SIG-M5 treated with dmso at 0.1 percent for 504 hours (cell line): ENCODE data around the gene KCTD16.

Source experiments
- DNase-seq: peaks from one replicate; lab custom pipeline; 2025; ENCODE audit not compliant: unreplicated experiment; lab: John Stamatoyannopoulos, UW

The KCTD16 gene

GRCh38 chr5:144451187-144451973 lies 280.7 kb downstream of the KCTD16 start:
- no peak for DNase-seq

GRCh38 chr5:144453753-144454152 lies 283.1 kb downstream of the KCTD16 start:
- no peak for DNase-seq

- DNase-seq, result no peak
These were observed 286.5 kb downstream of the KCTD16 start for GRCh38 chr5:144457160-144457559.

- DNase-seq, result no peak
These were observed 287.5 kb downstream of the KCTD16 start for GRCh38 chr5:144458216-144458615.

GRCh38 chr5:144460600-144460999 lies 289.9 kb downstream of the KCTD16 start:
- DNase-seq, result no peak

- DNase-seq, result no peak
These were observed 291.9 kb downstream of the KCTD16 start for GRCh38 chr5:144462577-144462976.

GRCh38 chr5:144463481-144464223 lies 293.0 kb downstream of the KCTD16 start:
- DNase-seq, result no peak

GRCh38 chr5:144464306-144464705 lies 293.6 kb downstream of the KCTD16 start:
- no peak for DNase-seq

GRCh38 chr5:144465441-144465840 lies 294.8 kb downstream of the KCTD16 start:
- no peak for DNase-seq

- DNase-seq, result peak; percentile 38
These were observed 297.1 kb downstream of the KCTD16 start for GRCh38 chr5:144467792-144468191.

GRCh38 chr5:144468571-144468970 lies 297.9 kb downstream of the KCTD16 start:
- no peak for DNase-seq

- DNase-seq, result no peak
These were observed 298.4 kb downstream of the KCTD16 start for GRCh38 chr5:144469106-144469505.

GRCh38 chr5:144472221-144472620 lies 301.5 kb downstream of the KCTD16 start:
- no peak for DNase-seq

- DNase-seq, result no peak
These were observed 303.0 kb downstream of the KCTD16 start for GRCh38 chr5:144473650-144474049.

GRCh38 chr5:144478565-144478964 lies 307.9 kb downstream of the KCTD16 start:
- DNase-seq, result no peak

- DNase-seq, result no peak
These were observed 311.2 kb downstream of the KCTD16 start for GRCh38 chr5:144481861-144482260.

GRCh38 chr5:144484124-144484897 lies 313.6 kb downstream of the KCTD16 start:
- no peak for DNase-seq

GRCh38 chr5:144485540-144485939 lies 314.9 kb downstream of the KCTD16 start:
- DNase-seq, result no peak

- DNase-seq, result no peak
These were observed 316.5 kb downstream of the KCTD16 start for GRCh38 chr5:144487207-144487606.

- no peak for DNase-seq
These were observed 317.1 kb downstream of the KCTD16 start for GRCh38 chr5:144487761-144488160.

GRCh38 chr5:144503123-144503522 lies 332.4 kb downstream of the KCTD16 start:
- no peak for DNase-seq
